Activated T-cell treated with anti-CD3 and anti-CD28 coated beads for 1 hour (primary cell): Measurements from ENCODE around the gene PPP1R14B.

ENCODE experiments used
- DNase-seq: peaks from one replicate; pipeline ENCODE4 v3.0.0-alpha.2; 2020; ENCODE audit warnings: low read depth

The PPP1R14B gene

GRCh38 chr11:64245401-64245796 lies 1.3 kb downstream of the PPP1R14B start:
- peak; percentile 51 for DNase-seq

GRCh38 chr11:64244966-64245365 lies 1.8 kb downstream of the PPP1R14B start:
- DNase-seq: no peak

GRCh38 chr11:64244107-64244506 lies 2.6 kb downstream of the PPP1R14B start:
- DNase-seq: no peak

GRCh38 chr11:64243236-64243854 lies 3.4 kb downstream of the PPP1R14B start:
- DNase-seq: no peak

GRCh38 chr11:64241491-64242374 lies 5.0 kb downstream of the PPP1R14B start:
- no peak for DNase-seq

GRCh38 chr11:64241241-64241490 lies 5.6 kb downstream of the PPP1R14B start:
- DNase-seq: peak; percentile 99

GRCh38 chr11:64240435-64241240 lies 6.1 kb downstream of the PPP1R14B start, which contains the start of gene FKBP2:
Gene FKBP2 (plus strand): TSS chr11:64241095. CDS start chr11:64242388, 1,293 bp downstream.
- DNase-seq: peak; percentile 96

GRCh38 chr11:64239662-64240434 lies 6.9 kb downstream of the PPP1R14B start:
- DNase-seq: no peak

GRCh38 chr11:64238999-64239398 lies 7.7 kb downstream of the PPP1R14B start:
- no peak for DNase-seq

GRCh38 chr11:64238076-64238475 lies 8.7 kb downstream of the PPP1R14B start:
- no peak for DNase-seq

- DNase-seq: no peak
These were observed 9.2 kb downstream of the PPP1R14B start for GRCh38 chr11:64237484-64237951.

- no peak for DNase-seq
These were observed 11.1 kb downstream of the PPP1R14B start for GRCh38 chr11:64235437-64236161.

- DNase-seq: peak; percentile 30
These were observed 11.9 kb downstream of the PPP1R14B start for GRCh38 chr11:64234647-64235379.

GRCh38 chr11:64233913-64234586 lies 12.7 kb downstream of the PPP1R14B start, which contains the start of gene VEGFB:
Gene VEGFB (plus strand): TSS chr11:64234584. CDS start chr11:64234834, 250 bp downstream.
- peak; percentile 66 for DNase-seq

GRCh38 chr11:64232967-64233315 lies 13.8 kb downstream of the PPP1R14B start:
- DNase-seq: no peak

GRCh38 chr11:64232182-64232966 lies 14.4 kb downstream of the PPP1R14B start:
- no peak for DNase-seq

- no peak for DNase-seq
These were observed 15.2 kb downstream of the PPP1R14B start for GRCh38 chr11:64231546-64231945.

- DNase-seq: no peak
These were observed 15.8 kb downstream of the PPP1R14B start for GRCh38 chr11:64230985-64231365.
